ENCODE data around the gene SHROOM2. TPM values are rescaled to one million over a fixed set of nuclear protein-coding genes. Genes with fewer than 3 reads are reported as not detected.

Gene SHROOM2
- total RNA-seq, 5 donors from 2014 or later (not counting 1 experiment from before 2014, with no cell fraction given), result 0.03 to 0.06 TPM; not detected in 3

- Histone ChIP-seq H3K4me1 (ENCODE audit: control insufficient read depth in 1 of 2, extremely low read depth in 1 of 2, insufficient read depth in 2 of 2, low read length in 2 of 2) (no peaks in the 10 kb centered on the region), H3K9me3 (no peaks in the 10 kb centered on the region), H3K27ac (ENCODE audit: low read length) (no peak overlapping the region), H3K27me3 (replicated peaks in 1 of 2; ENCODE audit: control insufficient read depth in 2 of 2, extremely low read depth in 1 of 2, insufficient read depth in 2 of 2, low read length in 1 of 2) (peaks cover 0 to 3% of the 10 kb centered on the region in 2 experiments), H3K36me3 (ENCODE audit: control insufficient read depth in 2 of 2, extremely low read depth in 1 of 2, insufficient read depth in 1 of 2, low read length in 1 of 2) (no peaks in the 10 kb centered on the region), H3K4me3 (ENCODE audit: control insufficient read depth in 1 of 2, extremely low read depth in 1 of 2, low read length in 1 of 2) (no peak overlapping the region)
- peaks cover 5 to 20% of the 10 kb centered on the region in 2 donors for H3K27me3 Mint-ChIP-seq
- DNase-seq (no peak), ATAC-seq (replicated peaks in 1 of 4) (no peak)
- 61% methylated on average over 18 of the region's 31 CpGs for WGBS (ENCODE audit: insufficient coverage)
- POLR2A ChIA-PET, result no interaction called here
- CTCF ChIA-PET, result no interaction called here
- no peaks in the 10 kb centered on the region for H3K36me3 Mint-ChIP-seq
- no peaks in the 10 kb centered on the region for H3K4me1 Mint-ChIP-seq
- H3K27ac Mint-ChIP-seq, result no peak overlapping the region
- no peaks in the 10 kb centered on the region for H3K9me3 Mint-ChIP-seq
- H3K4me3 Mint-ChIP-seq, result no peak overlapping the region
Measured at GRCh38 chrX:9912351-9913145, 126.3 kb downstream of the SHROOM2 start.

GRCh38 chrX:9913146-9913433 lies 126.9 kb downstream of the SHROOM2 start:
- no peak for ATAC-seq (replicated peaks in 1 of 4)
- Histone ChIP-seq H3K36me3 (ENCODE audit: control insufficient read depth in 2 of 2, extremely low read depth in 1 of 2, insufficient read depth in 1 of 2, low read length in 1 of 2) (no peaks in the 10 kb centered on the region), H3K4me1 (ENCODE audit: control insufficient read depth in 1 of 2, extremely low read depth in 1 of 2, insufficient read depth in 2 of 2, low read length in 2 of 2) (no peaks in the 10 kb centered on the region), H3K27me3 (replicated peaks in 1 of 2; ENCODE audit: control insufficient read depth in 2 of 2, extremely low read depth in 1 of 2, insufficient read depth in 2 of 2, low read length in 1 of 2) (peaks cover 0 to 3% of the 10 kb centered on the region in 2 experiments), H3K27ac (ENCODE audit: low read length) (no peak overlapping the region), H3K9me3 (no peaks in the 10 kb centered on the region), H3K4me3 (ENCODE audit: control insufficient read depth in 1 of 2, extremely low read depth in 1 of 2, low read length in 1 of 2) (no peak overlapping the region)
- H3K4me3 Mint-ChIP-seq, result no peak overlapping the region
- H3K36me3 Mint-ChIP-seq, result no peaks in the 10 kb centered on the region
- H3K27ac Mint-ChIP-seq, result no peak overlapping the region
- DNase-seq, result no peak
- POLR2A ChIA-PET, result no interaction called here
- CTCF ChIA-PET, result no interaction called here
- no CpG with 5 or more reads among the region's 4 CpGs for WGBS (ENCODE audit: insufficient coverage)
- peaks cover 5 to 20% of the 10 kb centered on the region in 2 donors for H3K27me3 Mint-ChIP-seq
- no peaks in the 10 kb centered on the region for H3K4me1 Mint-ChIP-seq
- no peaks in the 10 kb centered on the region for H3K9me3 Mint-ChIP-seq

- H3K27ac Mint-ChIP-seq, result no peak overlapping the region
- WGBS (ENCODE audit: insufficient coverage), result no CpG with 5 or more reads among the region's 5 CpGs
- DNase-seq (no peak), ATAC-seq (replicated peaks in 1 of 4) (no peak)
- peaks cover 0 to under 1% of the 10 kb centered on the region in 2 experiments for H3K27me3 ChIP-seq (replicated peaks in 1 of 2; ENCODE audit: control insufficient read depth in 2 of 2, extremely low read depth in 1 of 2, insufficient read depth in 2 of 2, low read length in 1 of 2)
- H3K4me1 Mint-ChIP-seq, result no peaks in the 10 kb centered on the region
- no peaks in the 10 kb centered on the region for H3K4me1 ChIP-seq (ENCODE audit: control insufficient read depth in 1 of 2, extremely low read depth in 1 of 2, insufficient read depth in 2 of 2, low read length in 2 of 2)
- peaks cover 5 to 10% of the 10 kb centered on the region in 2 donors for H3K27me3 Mint-ChIP-seq
- no peak overlapping the region for H3K4me3 Mint-ChIP-seq
- no peaks in the 10 kb centered on the region for H3K9me3 ChIP-seq
- H3K36me3 Mint-ChIP-seq, result no peaks in the 10 kb centered on the region
- ChIA-PET CTCF (no interaction called here), POLR2A (no interaction called here)
- H3K27ac ChIP-seq (ENCODE audit: low read length), result no peak overlapping the region
- no peak overlapping the region for H3K4me3 ChIP-seq (ENCODE audit: control insufficient read depth in 1 of 2, extremely low read depth in 1 of 2, low read length in 1 of 2)
- no peaks in the 10 kb centered on the region for H3K36me3 ChIP-seq (ENCODE audit: control insufficient read depth in 2 of 2, extremely low read depth in 1 of 2, insufficient read depth in 1 of 2, low read length in 1 of 2)
- no peaks in the 10 kb centered on the region for H3K9me3 Mint-ChIP-seq
Measured at GRCh38 chrX:9917861-9918260, 131.6 kb downstream of the SHROOM2 start.

- no peak for ATAC-seq (replicated peaks in 1 of 4)
- H3K27me3 ChIP-seq (replicated peaks in 1 of 2; ENCODE audit: control insufficient read depth in 2 of 2, extremely low read depth in 1 of 2, insufficient read depth in 2 of 2, low read length in 1 of 2), result no peaks in the 10 kb centered on the region
- peaks cover 2 to 6% of the 10 kb centered on the region in 2 donors for H3K27me3 Mint-ChIP-seq
- CTCF ChIA-PET, result no interaction called here
- H3K27ac Mint-ChIP-seq, result no peak overlapping the region
- H3K36me3 ChIP-seq (ENCODE audit: control insufficient read depth in 2 of 2, extremely low read depth in 1 of 2, insufficient read depth in 1 of 2, low read length in 1 of 2), result no peaks in the 10 kb centered on the region
- no peak overlapping the region for H3K4me3 Mint-ChIP-seq
- H3K4me1 ChIP-seq (ENCODE audit: control insufficient read depth in 1 of 2, extremely low read depth in 1 of 2, insufficient read depth in 2 of 2, low read length in 2 of 2), result no peaks in the 10 kb centered on the region
- no peak overlapping the region for H3K4me3 ChIP-seq (ENCODE audit: control insufficient read depth in 1 of 2, extremely low read depth in 1 of 2, low read length in 1 of 2)
- no peaks in the 10 kb centered on the region for H3K36me3 Mint-ChIP-seq
- H3K9me3 ChIP-seq, result no peaks in the 10 kb centered on the region
- DNase-seq, result no peak
- no peaks in the 10 kb centered on the region for H3K9me3 Mint-ChIP-seq
- POLR2A ChIA-PET, result no interaction called here
- no peak overlapping the region for H3K27ac ChIP-seq (ENCODE audit: low read length)
- no peaks in the 10 kb centered on the region for H3K4me1 Mint-ChIP-seq
- WGBS (ENCODE audit: insufficient coverage), result 60% methylated on average over 1 of the region's 3 CpGs
Measured at GRCh38 chrX:9919632-9920172, 133.5 kb downstream of the SHROOM2 start.

- H3K9me3 Mint-ChIP-seq, result no peaks in the 10 kb centered on the region
- H3K27ac ChIP-seq (ENCODE audit: low read length), result no peak overlapping the region
- H3K27ac Mint-ChIP-seq, result no peak overlapping the region
- H3K4me3 Mint-ChIP-seq, result no peak overlapping the region
- WGBS (ENCODE audit: insufficient coverage), result 57% methylated on average over 1 of the region's 5 CpGs
- no peak overlapping the region for H3K4me3 ChIP-seq (ENCODE audit: control insufficient read depth in 1 of 2, extremely low read depth in 1 of 2, low read length in 1 of 2)
- no peaks in the 10 kb centered on the region for H3K36me3 Mint-ChIP-seq
- H3K27me3 ChIP-seq (replicated peaks in 1 of 2; ENCODE audit: control insufficient read depth in 2 of 2, extremely low read depth in 1 of 2, insufficient read depth in 2 of 2, low read length in 1 of 2), result no peaks in the 10 kb centered on the region
- H3K4me1 Mint-ChIP-seq, result no peaks in the 10 kb centered on the region
- no peaks in the 10 kb centered on the region for H3K4me1 ChIP-seq (ENCODE audit: control insufficient read depth in 1 of 2, extremely low read depth in 1 of 2, insufficient read depth in 2 of 2, low read length in 2 of 2)
- H3K36me3 ChIP-seq (ENCODE audit: control insufficient read depth in 2 of 2, extremely low read depth in 1 of 2, insufficient read depth in 1 of 2, low read length in 1 of 2), result no peaks in the 10 kb centered on the region
- H3K27me3 Mint-ChIP-seq, result peaks cover 2 to 6% of the 10 kb centered on the region in 2 donors
- DNase-seq, result no peak
- H3K9me3 ChIP-seq, result no peaks in the 10 kb centered on the region
- no peak for ATAC-seq (replicated peaks in 1 of 4)
- CTCF ChIA-PET, result no interaction called here
- POLR2A ChIA-PET, result no interaction called here
Measured at GRCh38 chrX:9921407-9921806, 135.2 kb downstream of the SHROOM2 start.

- Histone ChIP-seq H3K4me3 (ENCODE audit: control insufficient read depth in 1 of 2, extremely low read depth in 1 of 2, low read length in 1 of 2) (no peak overlapping the region), H3K4me1 (ENCODE audit: control insufficient read depth in 1 of 2, extremely low read depth in 1 of 2, insufficient read depth in 2 of 2, low read length in 2 of 2) (no peaks in the 10 kb centered on the region), H3K9me3 (no peaks in the 10 kb centered on the region), H3K36me3 (ENCODE audit: control insufficient read depth in 2 of 2, extremely low read depth in 1 of 2, insufficient read depth in 1 of 2, low read length in 1 of 2) (no peaks in the 10 kb centered on the region), H3K27ac (ENCODE audit: low read length) (no peak overlapping the region), H3K27me3 (replicated peaks in 1 of 2; ENCODE audit: control insufficient read depth in 2 of 2, extremely low read depth in 1 of 2, insufficient read depth in 2 of 2, low read length in 1 of 2) (no peaks in the 10 kb centered on the region)
- 83% methylated on average over 4 of the region's 5 CpGs for WGBS (ENCODE audit: insufficient coverage)
- Mint-ChIP-seq H3K27me3 (peaks cover 0 to 7% of the 10 kb centered on the region in 2 donors), H3K9me3 (no peaks in the 10 kb centered on the region), H3K36me3 (no peaks in the 10 kb centered on the region), H3K4me3 (no peak overlapping the region), H3K27ac (no peak overlapping the region), H3K4me1 (no peaks in the 10 kb centered on the region)
- DNase-seq, result no peak
- CTCF ChIA-PET, result no interaction called here
- POLR2A ChIA-PET, result no interaction called here
- no peak for ATAC-seq (replicated peaks in 1 of 4)
Measured at GRCh38 chrX:9923357-9923756, 137.1 kb downstream of the SHROOM2 start.
